IMR-90 (cell line): ENCODE results near the gene KRT6C. TPM values are rescaled to one million over a fixed set of nuclear protein-coding genes. Genes with fewer than 3 reads are reported as not detected.

ENCODE experiments used
- ATAC-seq: fragments of 200-7000 bp; cut with Tn5 transposase; 2 replicates; pipeline ENCODE4 v1.9.1; 2020; ENCODE audit warnings: low read depth, mild to moderate bottlenecking, moderate library complexity
- BruUV-seq: library from RNA; stranded (reverse); fragments of 400-500 nt; replicated peaks from 2 replicates; lab custom pipeline; 2021; lab: Mats Ljungman, UMichigan
- CTCF ChIA-PET: fragments of 300-600 bp; formaldehyde crosslinking; extraction: SDS; loops from one replicate; lab custom pipeline; 2021; ENCODE audit warnings: antibody characterized with exemption; lab: Yijun Ruan, JAX
- POLR2A ChIA-PET: fragments of 300-600 bp; sonication (Branson Sonifier 250); formaldehyde crosslinking; loops from one replicate; lab custom pipeline; 2022; ENCODE audit warnings: antibody characterized with exemption; ENCODE audit not compliant: unreplicated experiment; lab: Charles Lee
- DNase-seq: peaks from one replicate; pipeline ENCODE4 v3.0.0; 2013
- H2AFZ ChIP-seq: replicated peaks from 2 replicates; pipeline ENCODE3; 2013; ENCODE audit warnings: low read length, mild to moderate bottlenecking; ENCODE audit not compliant: poor library complexity
- H2AK5ac ChIP-seq: 2 replicates; pipeline ENCODE4 v1.6.1; 2013; ENCODE audit warnings: low read depth, low read length, inconsistent platforms
- H2AK9ac ChIP-seq: replicated peaks from 2 replicates; pipeline ENCODE3; 2013; ENCODE audit warnings: mild to moderate bottlenecking, low read depth, low read length, moderate library complexity; ENCODE audit not compliant: poor library complexity
- H2BK120ac ChIP-seq: 2 replicates; pipeline ENCODE4 v1.6.1; 2013; ENCODE audit warnings: low read depth, low read length, inconsistent platforms
- H2BK15ac ChIP-seq: 3 replicates; pipeline ENCODE4 v1.6.1; 2013; ENCODE audit warnings: low read depth, low read length, inconsistent platforms
- H2BK20ac ChIP-seq: 2 replicates; pipeline ENCODE4 v1.6.1; 2013; ENCODE audit warnings: low read depth, mild to moderate bottlenecking, inconsistent platforms, low read length, moderate library complexity
- H2BK5ac ChIP-seq: 2 replicates; pipeline ENCODE4 v1.6.1; 2013; ENCODE audit warnings: mild to moderate bottlenecking, low read depth, low read length, inconsistent platforms; ENCODE audit not compliant: poor library complexity, severe bottlenecking
- H3K14ac ChIP-seq: replicated peaks from 2 replicates; pipeline ENCODE4 v1.6.1; 2013; ENCODE audit warnings: low read depth, low read length, inconsistent platforms
- H3K18ac ChIP-seq: 2 replicates; pipeline ENCODE4 v1.6.1; 2013; ENCODE audit warnings: low read depth, low read length, control low read depth
- H3K23ac ChIP-seq: 2 replicates; pipeline ENCODE4 v1.6.1; 2013; ENCODE audit warnings: low read depth, low read length, inconsistent platforms
- H3K27ac ChIP-seq: 2 replicates; pipeline ENCODE4 v1.5.1; 2013; ENCODE audit warnings: mild to moderate bottlenecking, control low read depth, low read length; ENCODE audit not compliant: insufficient read depth
- H3K27me3 ChIP-seq: 2 replicates; pipeline ENCODE4 v1.6.1; 2013; ENCODE audit warnings: low read length; ENCODE audit not compliant: control insufficient read depth, insufficient read depth
- H3K36me3 ChIP-seq: 2 replicates; pipeline ENCODE4 v1.6.1; 2013; ENCODE audit warnings: low read length, mixed read lengths; ENCODE audit not compliant: control insufficient read depth, insufficient read depth
- H3K4ac ChIP-seq: 2 replicates; pipeline ENCODE4 v1.6.1; 2013; ENCODE audit warnings: low read depth, low read length, inconsistent platforms
- H3K4me1 ChIP-seq: 2 replicates; pipeline ENCODE4 v1.6.1; 2013; ENCODE audit warnings: low read length, mixed read lengths; ENCODE audit not compliant: control insufficient read depth, insufficient read depth
- H3K4me2 ChIP-seq: 2 replicates; pipeline ENCODE4 v1.6.1; 2013; ENCODE audit warnings: low read depth, mild to moderate bottlenecking, control low read depth, low read length, moderate library complexity
- H3K4me3 ChIP-seq: 2 replicates; pipeline ENCODE4 v1.5.1; 2013; ENCODE audit warnings: low read depth, mild to moderate bottlenecking, control low read depth, low read length, moderate library complexity; ENCODE audit not compliant: insufficient read depth
- H3K56ac ChIP-seq: 2 replicates; pipeline ENCODE4 v1.6.1; 2013; ENCODE audit warnings: low read length, inconsistent platforms; ENCODE audit not compliant: insufficient read depth; ENCODE audit errors: extremely low read depth
- H3K79me1 ChIP-seq, 2 experiments: 2 replicates each; pipeline ENCODE4 v1.6.1; 2013; ENCODE audit warnings: low read length in 2 of 2, inconsistent platforms in 1 of 2, low read depth in 1 of 2
- H3K9ac ChIP-seq: 2 replicates; pipeline ENCODE4 v1.6.1; 2013; ENCODE audit warnings: low read depth, low read length, control low read depth
- H3K9me1 ChIP-seq: 2 replicates; pipeline ENCODE4 v1.6.1; 2013; ENCODE audit warnings: low read length, inconsistent platforms; ENCODE audit not compliant: insufficient read depth
- H3K9me3 ChIP-seq: 2 replicates; pipeline ENCODE4 v1.6.1; 2013; ENCODE audit warnings: low read length; ENCODE audit not compliant: control insufficient read depth, insufficient read depth
- H4K20me1 ChIP-seq: 2 replicates; pipeline ENCODE4 v1.6.1; 2013; ENCODE audit warnings: low read length, inconsistent platforms; ENCODE audit not compliant: insufficient read depth
- H4K5ac ChIP-seq: 2 replicates; pipeline ENCODE4 v1.6.1; 2013; ENCODE audit warnings: mild to moderate bottlenecking, low read depth, low read length, control low read depth
- H4K8ac ChIP-seq, 2 experiments: 2 replicates each; pipeline ENCODE4 v1.6.1; 2013; ENCODE audit warnings: low read depth in 2 of 2, low read length in 2 of 2, control low read depth in 1 of 2, inconsistent platforms in 1 of 2
- H4K91ac ChIP-seq: 2 replicates; pipeline ENCODE4 v1.6.1; 2013; ENCODE audit warnings: low read depth, low read length, inconsistent platforms; ENCODE audit not compliant: insufficient read depth
- BHLHE40 ChIP-seq: fragments of 150-350 bp; IDR thresholded peaks from 2 replicates; pipeline ENCODE4 v1.6.1; 2016; ENCODE audit warnings: mild to moderate bottlenecking, low read depth, low read length
- FOS ChIP-seq: fragments of 150-350 bp; IDR thresholded peaks from 2 replicates; pipeline ENCODE4 v1.6.1; 2016; ENCODE audit warnings: low read depth, low read length
- MAFK ChIP-seq: IDR thresholded peaks from 2 replicates; pipeline ENCODE4 v1.6.1; 2012; ENCODE audit warnings: low read depth, low read length, improper control_type of control experiment
- MXI1 ChIP-seq: IDR thresholded peaks from 2 replicates; pipeline ENCODE4 v1.6.1; 2012; ENCODE audit warnings: low read depth, mild to moderate bottlenecking, low read length, moderate library complexity, borderline replicate concordance
- POLR2A ChIP-seq: IDR thresholded peaks from 2 replicates; pipeline ENCODE4 v1.6.1; 2012; ENCODE audit warnings: mild to moderate bottlenecking, low read depth, low read length
- USF2 ChIP-seq: fragments of 150-350 bp; IDR thresholded peaks from 2 replicates; pipeline ENCODE4 v1.6.1; 2017; ENCODE audit warnings: mild to moderate bottlenecking, antibody characterized with exemption, low read length, low read depth
- WGBS, 2 experiments: methylation state at CpG; one replicate each; pipeline versions ENCODE4 v1.1.5 to v1.1.7; 2013; ENCODE audit warnings: missing lambda C conversion rate in 2 of 2; ENCODE audit not compliant: insufficient read length in 1 of 2; ENCODE audit errors: extremely low coverage in 2 of 2; 5-methylcytosine and 5-hydroxymethylcytosine counted together
- dilution Hi-C: fragments of 300-500 bp; cut with HindIII; formaldehyde crosslinking; loops from one replicate; pipeline ENCODE4 v1.14.3; 2018; ENCODE audit warnings: low sequenced_read_pairs; ENCODE audit not compliant: unreplicated experiment
- in situ Hi-C: fragments of 300-500 bp; cut with MboI; formaldehyde crosslinking; loops from 3 replicates; pipeline ENCODE4 v1.14.3; 2019; ENCODE audit warnings: low sequenced_read_pairs, inconsistent platforms, mixed read lengths
- intact Hi-C: fragments of 100-400 bp; cut with micrococcal nuclease; formaldehyde crosslinking; loops from 2 replicates; pipeline ENCODE4 v1.10.0; 2022
- polyA plus RNA-seq, 3 experiments: library from polyadenylated mRNA; depleted of rRNA; stranded (reverse); fragments of >200 nt; gene quantifications; 2 replicates each; pipeline ENCODE4 v1.2.3, GENCODE V29; 2012; ENCODE audit warnings: low replicate concordance in 1 of 3
- total RNA-seq: library from RNA; depleted of rRNA; stranded (reverse); fragments of >200 nt; gene quantifications from 2 replicates; pipeline ENCODE4 v1.2.3, GENCODE V29; 2012

The KRT6C gene
- total and polyA plus RNA-seq, 2 of the 4 experiments (the other 2 are of a cell fraction), result not detected

- no peak overlapping the region for H3K27ac ChIP-seq
- no peak overlapping the region for H2BK15ac ChIP-seq
- intact Hi-C loops (no loop called here), dilution Hi-C loops (no loop called here), in situ Hi-C loops (no loop called here)
- H3K27me3 ChIP-seq, result peaks cover 38% of the 10 kb centered on the region
- H3K4me1 ChIP-seq, result no peaks in the 10 kb centered on the region
- H3K14ac ChIP-seq, result no peak overlapping the region
- POLR2A ChIA-PET, result no interaction called here
- no CpG with 5 or more reads among the region's 3 CpGs for WGBS, 2 experiments
- H4K8ac ChIP-seq, result no peak overlapping the region
- H2AFZ ChIP-seq, result no peak overlapping the region
- H3K36me3 ChIP-seq, result no peaks in the 10 kb centered on the region
- no peak overlapping the region for H3K4me2 ChIP-seq
- no peaks in the 10 kb centered on the region; the same call in 1 of the 2 replicates for H4K20me1 ChIP-seq
- no peak overlapping the region for H2BK120ac ChIP-seq
- BruUV-seq, result no TSS peak
- no peak overlapping the region for H4K91ac ChIP-seq
- no peak overlapping the region for H2BK20ac ChIP-seq
- H2AK9ac ChIP-seq, result no peak overlapping the region
- no peak overlapping the region for H4K5ac ChIP-seq
- H3K9me1 ChIP-seq, result no peaks in the 10 kb centered on the region
- DNase-seq, result no peak
- H3K9me3 ChIP-seq, result no peaks in the 10 kb centered on the region
- H2BK5ac ChIP-seq, result no peak overlapping the region
- no peak overlapping the region for H3K9ac ChIP-seq
- H3K4me3 ChIP-seq, result no peak overlapping the region
- no peak overlapping the region for H3K23ac ChIP-seq
- ATAC-seq, result no peak
- H3K79me1 ChIP-seq, result no peaks in the 10 kb centered on the region
- no peak for TF ChIP-seq MXI1
- TF ChIP-seq BHLHE40, result no peak
- no peak for TF ChIP-seq FOS
- TF ChIP-seq MAFK, result no peak
- TF ChIP-seq USF2, result no peak
- no peak for TF ChIP-seq POLR2A
- H3K18ac ChIP-seq, result no peak overlapping the region
- H3K56ac ChIP-seq, result no peak overlapping the region
- CTCF ChIA-PET, result no interaction called here
- no peak overlapping the region for H2AK5ac ChIP-seq
- no peak overlapping the region for H3K4ac ChIP-seq
Measured at GRCh38 chr12:52519387-52519703, 45.7 kb upstream of the KRT6C start.
